ENCODE results near the gene LRG1. TPM values are rescaled to one million over a fixed set of nuclear protein-coding genes. Genes with fewer than 3 reads are reported as not detected.
A peak's percentile ranks its signal among the peaks of the same experiment; 100 is the strongest.

Gene LRG1
- total and polyA plus RNA-seq, 2 of the 13 experiments (the other 11 are each of a cell fraction or from before 2014, with no cell fraction given), result 12.0 to 39.3 TPM

DNA sequence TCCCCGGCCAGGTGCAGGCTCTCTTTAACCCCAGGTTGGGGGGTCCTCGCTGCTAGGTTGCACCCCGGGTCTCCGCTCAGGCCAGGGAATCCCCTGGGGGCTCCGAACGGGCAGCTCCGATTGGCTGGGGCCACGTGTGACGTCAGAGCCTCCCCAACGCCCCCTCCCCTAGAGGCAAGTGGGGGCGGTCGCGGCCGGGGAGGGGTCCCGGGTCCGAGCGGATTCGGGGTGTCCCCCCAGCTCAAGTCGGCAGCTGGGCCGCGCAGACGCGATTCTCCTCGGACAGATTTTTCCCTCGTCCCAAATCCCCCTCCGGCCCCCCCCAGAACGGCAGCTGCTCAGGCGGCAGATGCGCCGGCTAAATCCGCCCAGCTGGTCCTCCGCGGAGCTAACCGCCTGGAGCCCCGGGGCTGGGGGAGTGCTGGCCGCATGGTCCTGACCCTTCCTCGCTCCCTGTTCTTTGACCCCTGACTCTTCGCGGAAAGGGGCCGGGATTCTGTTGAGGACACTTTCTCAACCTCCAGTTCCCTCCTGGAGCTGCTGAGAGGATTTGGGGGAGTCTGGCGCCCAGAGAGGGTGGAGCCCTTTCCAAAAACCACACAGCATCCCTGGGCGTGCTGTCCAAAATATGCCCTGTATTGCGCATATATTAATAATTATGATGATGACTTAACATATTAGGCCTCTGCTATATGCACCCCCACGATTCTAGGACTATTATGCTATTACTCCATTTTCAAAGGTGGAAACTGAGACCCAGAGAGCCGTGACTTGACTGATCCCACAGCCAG is 45.0 kb upstream of the LRG1 start (continued):
- TF ChIP-seq, protein P1, sequence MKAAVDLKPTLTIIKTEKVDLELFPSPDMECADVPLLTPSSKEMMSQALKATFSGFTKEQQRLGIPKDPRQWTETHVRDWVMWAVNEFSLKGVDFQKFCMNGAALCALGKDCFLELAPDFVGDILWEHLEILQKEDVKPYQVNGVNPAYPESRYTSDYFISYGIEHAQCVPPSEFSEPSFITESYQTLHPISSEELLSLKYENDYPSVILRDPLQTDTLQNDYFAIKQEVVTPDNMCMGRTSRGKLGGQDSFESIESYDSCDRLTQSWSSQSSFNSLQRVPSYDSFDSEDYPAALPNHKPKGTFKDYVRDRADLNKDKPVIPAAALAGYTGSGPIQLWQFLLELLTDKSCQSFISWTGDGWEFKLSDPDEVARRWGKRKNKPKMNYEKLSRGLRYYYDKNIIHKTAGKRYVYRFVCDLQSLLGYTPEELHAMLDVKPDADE (CRISPR knock-in tag; IDR thresholded peaks at IDR 0.05), result no peak
- 0 out of 2 replicates have a peak, but pooled peaks have one; percentile 37 for TF ChIP-seq ZSCAN31 (CRISPR knock-in tag; IDR thresholded peaks at IDR 0.05; ENCODE audit: low read depth)
- 0 out of 2 replicates have a peak, but pooled peaks have one; percentile 29 for TF ChIP-seq ZBTB7A (CRISPR knock-in tag; IDR thresholded peaks at IDR 0.05)
- TF ChIP-seq, protein P2, sequence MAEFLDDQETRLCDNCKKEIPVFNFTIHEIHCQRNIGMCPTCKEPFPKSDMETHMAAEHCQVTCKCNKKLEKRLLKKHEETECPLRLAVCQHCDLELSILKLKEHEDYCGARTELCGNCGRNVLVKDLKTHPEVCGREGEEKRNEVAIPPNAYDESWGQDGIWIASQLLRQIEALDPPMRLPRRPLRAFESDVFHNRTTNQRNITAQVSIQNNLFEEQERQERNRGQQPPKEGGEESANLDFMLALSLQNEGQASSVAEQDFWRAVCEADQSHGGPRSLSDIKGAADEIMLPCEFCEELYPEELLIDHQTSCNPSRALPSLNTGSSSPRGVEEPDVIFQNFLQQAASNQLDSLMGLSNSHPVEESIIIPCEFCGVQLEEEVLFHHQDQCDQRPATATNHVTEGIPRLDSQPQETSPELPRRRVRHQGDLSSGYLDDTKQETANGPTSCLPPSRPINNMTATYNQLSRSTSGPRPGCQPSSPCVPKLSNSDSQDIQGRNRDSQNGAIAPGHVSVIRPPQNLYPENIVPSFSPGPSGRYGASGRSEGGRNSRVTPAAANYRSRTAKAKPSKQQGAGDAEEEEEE (CRISPR knock-in tag; IDR thresholded peaks at IDR 0.05; ENCODE audit: borderline replicate concordance), result no peak
- TF ChIP-seq NFYC (CRISPR knock-in tag; IDR thresholded peaks at IDR 0.05), result peak; percentile 55; the same call in 1 of the 2 replicates
- no peak for TF ChIP-seq ZNF781 (CRISPR knock-in tag; IDR thresholded peaks at IDR 0.05; ENCODE audit: borderline replicate concordance, not compliant biosample characterization)
- no peak for TF ChIP-seq RELA (CRISPR knock-in tag; IDR thresholded peaks at IDR 0.05)
- TF ChIP-seq CAMTA2 (CRISPR knock-in tag; IDR thresholded peaks at IDR 0.05; ENCODE audit: borderline replicate concordance), result no peak
- no peak for TF ChIP-seq YEATS4 (CRISPR knock-in tag; IDR thresholded peaks at IDR 0.05; ENCODE audit: borderline replicate concordance)
- TF ChIP-seq, protein P3, sequence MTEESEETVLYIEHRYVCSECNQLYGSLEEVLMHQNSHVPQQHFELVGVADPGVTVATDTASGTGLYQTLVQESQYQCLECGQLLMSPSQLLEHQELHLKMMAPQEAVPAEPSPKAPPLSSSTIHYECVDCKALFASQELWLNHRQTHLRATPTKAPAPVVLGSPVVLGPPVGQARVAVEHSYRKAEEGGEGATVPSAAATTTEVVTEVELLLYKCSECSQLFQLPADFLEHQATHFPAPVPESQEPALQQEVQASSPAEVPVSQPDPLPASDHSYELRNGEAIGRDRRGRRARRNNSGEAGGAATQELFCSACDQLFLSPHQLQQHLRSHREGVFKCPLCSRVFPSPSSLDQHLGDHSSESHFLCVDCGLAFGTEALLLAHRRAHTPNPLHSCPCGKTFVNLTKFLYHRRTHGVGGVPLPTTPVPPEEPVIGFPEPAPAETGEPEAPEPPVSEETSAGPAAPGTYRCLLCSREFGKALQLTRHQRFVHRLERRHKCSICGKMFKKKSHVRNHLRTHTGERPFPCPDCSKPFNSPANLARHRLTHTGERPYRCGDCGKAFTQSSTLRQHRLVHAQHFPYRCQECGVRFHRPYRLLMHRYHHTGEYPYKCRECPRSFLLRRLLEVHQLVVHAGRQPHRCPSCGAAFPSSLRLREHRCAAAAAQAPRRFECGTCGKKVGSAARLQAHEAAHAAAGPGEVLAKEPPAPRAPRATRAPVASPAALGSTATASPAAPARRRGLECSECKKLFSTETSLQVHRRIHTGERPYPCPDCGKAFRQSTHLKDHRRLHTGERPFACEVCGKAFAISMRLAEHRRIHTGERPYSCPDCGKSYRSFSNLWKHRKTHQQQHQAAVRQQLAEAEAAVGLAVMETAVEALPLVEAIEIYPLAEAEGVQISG (CRISPR knock-in tag; IDR thresholded peaks at IDR 0.05), result 0 out of 2 replicates have a peak, but pooled peaks have one; percentile 6
- no peak for TF ChIP-seq MIXL1 (CRISPR knock-in tag; IDR thresholded peaks at IDR 0.05)
- no peak for TF ChIP-seq ZKSCAN1 (IDR thresholded peaks at IDR 0.05; ENCODE audit: low read length)
- 0 out of 2 replicates have a peak, but pooled peaks have one; percentile 78 for TF ChIP-seq ZSCAN30 (CRISPR knock-in tag; IDR thresholded peaks at IDR 0.05)
- TF ChIP-seq, protein P4, sequence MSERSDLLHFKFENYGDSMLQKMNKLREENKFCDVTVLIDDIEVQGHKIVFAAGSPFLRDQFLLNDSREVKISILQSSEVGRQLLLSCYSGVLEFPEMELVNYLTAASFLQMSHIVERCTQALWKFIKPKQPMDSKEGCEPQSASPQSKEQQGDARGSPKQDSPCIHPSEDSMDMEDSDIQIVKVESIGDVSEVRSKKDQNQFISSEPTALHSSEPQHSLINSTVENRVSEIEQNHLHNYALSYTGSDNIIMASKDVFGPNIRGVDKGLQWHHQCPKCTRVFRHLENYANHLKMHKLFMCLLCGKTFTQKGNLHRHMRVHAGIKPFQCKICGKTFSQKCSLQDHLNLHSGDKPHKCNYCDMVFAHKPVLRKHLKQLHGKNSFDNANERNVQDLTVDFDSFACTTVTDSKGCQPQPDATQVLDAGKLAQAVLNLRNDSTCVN (CRISPR knock-in tag; IDR thresholded peaks at IDR 0.05; ENCODE audit: borderline replicate concordance), result no peak
- TF ChIP-seq ZNF788 (CRISPR knock-in tag; IDR thresholded peaks at IDR 0.05; ENCODE audit: borderline replicate concordance), result no peak
- no peak for TF ChIP-seq ZNF329 (CRISPR knock-in tag; IDR thresholded peaks at IDR 0.05; ENCODE audit: low read depth)
- TF ChIP-seq ZZZ3 (CRISPR knock-in tag; IDR thresholded peaks at IDR 0.05; ENCODE audit: borderline replicate concordance), result no peak; the same call in 1 of the 2 replicates
- TF ChIP-seq ZNF446 (CRISPR knock-in tag; IDR thresholded peaks at IDR 0.05), result no peak; the same call in 1 of the 2 replicates
- peak; percentile 32; the same call in 1 of the 2 replicates for TF ChIP-seq GFI1 (CRISPR knock-in tag; IDR thresholded peaks at IDR 0.05; ENCODE audit: borderline replicate concordance)
- TF ChIP-seq ZNF605 (CRISPR knock-in tag; IDR thresholded peaks at IDR 0.05), result peak; percentile 6; the same call in 1 of the 2 replicates
- no peak for TF ChIP-seq ZNF138 (CRISPR knock-in tag; IDR thresholded peaks at IDR 0.05; ENCODE audit: low read depth)
- TF ChIP-seq RORA (CRISPR knock-in tag; IDR thresholded peaks at IDR 0.05), result no peak
